Glutamatergic neuron (in vitro differentiated cells): ENCODE results near the gene FBXL7. TPM values are rescaled to one million over a fixed set of nuclear protein-coding genes. Genes with fewer than 3 reads are reported as not detected.
A peak's percentile ranks its signal among the peaks of the same experiment; 100 is the strongest.

Source experiments
- DNase-seq: peaks from one replicate; pipeline ENCODE4 v3.0.0; 2022
- H3K27ac Mint-ChIP-seq: one replicate; pipeline ENCODE4 v1.8.0; 2020; ENCODE audit warnings: mild to moderate bottlenecking, mixed read lengths, inconsistent platforms; ENCODE audit not compliant: unreplicated experiment
- H3K27me3 Mint-ChIP-seq: one replicate; pipeline ENCODE4 v1.8.0; 2020; ENCODE audit warnings: mild to moderate bottlenecking, moderate library complexity, mixed read lengths, inconsistent platforms; ENCODE audit not compliant: unreplicated experiment
- H3K36me3 Mint-ChIP-seq: one replicate; pipeline ENCODE4 v1.8.0; 2020; ENCODE audit warnings: mild to moderate bottlenecking, mixed read lengths, inconsistent platforms; ENCODE audit not compliant: unreplicated experiment
- H3K4me1 Mint-ChIP-seq: one replicate; pipeline ENCODE4 v1.8.0; 2020; ENCODE audit warnings: mild to moderate bottlenecking, low read depth, mixed read lengths, inconsistent platforms; ENCODE audit not compliant: unreplicated experiment
- H3K4me3 Mint-ChIP-seq: one replicate; pipeline ENCODE4 v1.8.0; 2020; ENCODE audit warnings: mild to moderate bottlenecking, mixed read lengths, inconsistent platforms; ENCODE audit not compliant: unreplicated experiment
- H3K9me3 Mint-ChIP-seq: one replicate; pipeline ENCODE4 v1.8.0; 2020; ENCODE audit warnings: mild to moderate bottlenecking, moderate library complexity, mixed read lengths, inconsistent platforms; ENCODE audit not compliant: unreplicated experiment
- total RNA-seq: library from RNA; stranded (reverse); fragmentation: NEBNext Ultra II Directional; extraction: Animal tissue kit (Norgen Biotek cat#: 25700); gene quantifications from one replicate; pipeline ENCODE4 v1.2.1, GENCODE V29; 2021; ENCODE audit not compliant: unreplicated experiment
- TF ChIP-seq, protein P1 (sequence below): fragments of 200-600 bp; sonication (generic); IDR thresholded peaks from one replicate; pipeline ENCODE4 v1.5.0; 2021; ENCODE audit not compliant: partially characterized antibody, unreplicated experiment

The FBXL7 gene
- total RNA-seq, 1 donor from 2014 or later: 25.3 TPM

GRCh38 chr5:15510092-15510491 lies 10.1 kb downstream of the FBXL7 start:
- no peak for DNase-seq
- H3K4me3 Mint-ChIP-seq: no peak overlapping the region
- TF ChIP-seq, protein P1, sequence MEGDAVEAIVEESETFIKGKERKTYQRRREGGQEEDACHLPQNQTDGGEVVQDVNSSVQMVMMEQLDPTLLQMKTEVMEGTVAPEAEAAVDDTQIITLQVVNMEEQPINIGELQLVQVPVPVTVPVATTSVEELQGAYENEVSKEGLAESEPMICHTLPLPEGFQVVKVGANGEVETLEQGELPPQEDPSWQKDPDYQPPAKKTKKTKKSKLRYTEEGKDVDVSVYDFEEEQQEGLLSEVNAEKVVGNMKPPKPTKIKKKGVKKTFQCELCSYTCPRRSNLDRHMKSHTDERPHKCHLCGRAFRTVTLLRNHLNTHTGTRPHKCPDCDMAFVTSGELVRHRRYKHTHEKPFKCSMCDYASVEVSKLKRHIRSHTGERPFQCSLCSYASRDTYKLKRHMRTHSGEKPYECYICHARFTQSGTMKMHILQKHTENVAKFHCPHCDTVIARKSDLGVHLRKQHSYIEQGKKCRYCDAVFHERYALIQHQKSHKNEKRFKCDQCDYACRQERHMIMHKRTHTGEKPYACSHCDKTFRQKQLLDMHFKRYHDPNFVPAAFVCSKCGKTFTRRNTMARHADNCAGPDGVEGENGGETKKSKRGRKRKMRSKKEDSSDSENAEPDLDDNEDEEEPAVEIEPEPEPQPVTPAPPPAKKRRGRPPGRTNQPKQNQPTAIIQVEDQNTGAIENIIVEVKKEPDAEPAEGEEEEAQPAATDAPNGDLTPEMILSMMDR: no peak
- peaks cover 20% of the 10 kb centered on the region for H3K4me1 Mint-ChIP-seq
- H3K9me3 Mint-ChIP-seq: no peaks in the 10 kb centered on the region
- H3K36me3 Mint-ChIP-seq: no peaks in the 10 kb centered on the region
- H3K27me3 Mint-ChIP-seq: no peaks in the 10 kb centered on the region
- H3K27ac Mint-ChIP-seq: no peak overlapping the region

GRCh38 chr5:15510831-15511230 lies 10.9 kb downstream of the FBXL7 start:
- no peak overlapping the region for H3K27ac Mint-ChIP-seq
- TF ChIP-seq, protein P1: no peak
- H3K4me1 Mint-ChIP-seq: peaks cover 20% of the 10 kb centered on the region
- no peaks in the 10 kb centered on the region for H3K36me3 Mint-ChIP-seq
- DNase-seq: no peak
- H3K27me3 Mint-ChIP-seq: no peaks in the 10 kb centered on the region
- no peaks in the 10 kb centered on the region for H3K9me3 Mint-ChIP-seq
- H3K4me3 Mint-ChIP-seq: no peak overlapping the region

GRCh38 chr5:15513431-15513830 lies 13.5 kb downstream of the FBXL7 start:
- peaks cover 20% of the 10 kb centered on the region for H3K4me1 Mint-ChIP-seq
- peaks cover 2% of the 10 kb centered on the region for H3K9me3 Mint-ChIP-seq
- no peak for DNase-seq
- H3K4me3 Mint-ChIP-seq: peak overlapping the region; percentile 1
- H3K27me3 Mint-ChIP-seq: no peaks in the 10 kb centered on the region
- TF ChIP-seq, protein P1: no peak
- no peaks in the 10 kb centered on the region for H3K36me3 Mint-ChIP-seq
- H3K27ac Mint-ChIP-seq: peak overlapping the region; percentile 23

- TF ChIP-seq, protein P1: no peak
- H3K27me3 Mint-ChIP-seq: no peaks in the 10 kb centered on the region
- H3K4me3 Mint-ChIP-seq: peak overlapping the region; percentile 25
- DNase-seq: no peak
- peaks cover 2% of the 10 kb centered on the region for H3K9me3 Mint-ChIP-seq
- peak overlapping the region; percentile 5 for H3K27ac Mint-ChIP-seq
- peaks cover 20% of the 10 kb centered on the region for H3K4me1 Mint-ChIP-seq
- no peaks in the 10 kb centered on the region for H3K36me3 Mint-ChIP-seq
Measured at GRCh38 chr5:15513911-15514310, 13.9 kb downstream of the FBXL7 start.

- DNase-seq: no peak
- H3K4me1 Mint-ChIP-seq: peaks cover 18% of the 10 kb centered on the region
- no peaks in the 10 kb centered on the region for H3K27me3 Mint-ChIP-seq
- peaks cover 2% of the 10 kb centered on the region for H3K9me3 Mint-ChIP-seq
- no peak overlapping the region for H3K27ac Mint-ChIP-seq
- no peaks in the 10 kb centered on the region for H3K36me3 Mint-ChIP-seq
- TF ChIP-seq, protein P1: no peak
- no peak overlapping the region for H3K4me3 Mint-ChIP-seq
Measured at GRCh38 chr5:15515229-15515628, 15.2 kb downstream of the FBXL7 start.
